ENCODE data around the gene MAP2K5.

DNA sequence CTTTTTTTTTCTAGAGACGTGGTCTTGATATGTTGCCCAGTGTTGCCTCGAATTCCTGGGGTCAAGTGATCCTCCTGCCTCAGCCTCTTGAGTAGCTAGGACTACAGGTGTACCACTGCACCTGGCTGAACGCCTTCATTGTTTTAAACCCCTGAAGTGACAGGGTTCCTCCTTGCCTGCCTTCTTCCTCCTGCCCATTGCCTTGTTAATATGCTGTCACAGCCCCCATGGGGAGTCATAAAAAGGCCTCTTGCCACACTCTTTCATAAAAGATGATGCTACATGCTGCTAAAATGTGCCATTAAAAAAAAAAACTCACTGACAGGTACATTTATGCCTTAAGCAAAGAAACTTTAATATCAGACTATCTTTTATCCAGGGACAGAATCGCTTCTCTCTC lies 166.0 kb downstream of the MAP2K5 start:
- no peak for TF ChIP-seq POLR2A (IDR thresholded peaks at IDR 0.05)
- TF ChIP-seq, protein P1, sequence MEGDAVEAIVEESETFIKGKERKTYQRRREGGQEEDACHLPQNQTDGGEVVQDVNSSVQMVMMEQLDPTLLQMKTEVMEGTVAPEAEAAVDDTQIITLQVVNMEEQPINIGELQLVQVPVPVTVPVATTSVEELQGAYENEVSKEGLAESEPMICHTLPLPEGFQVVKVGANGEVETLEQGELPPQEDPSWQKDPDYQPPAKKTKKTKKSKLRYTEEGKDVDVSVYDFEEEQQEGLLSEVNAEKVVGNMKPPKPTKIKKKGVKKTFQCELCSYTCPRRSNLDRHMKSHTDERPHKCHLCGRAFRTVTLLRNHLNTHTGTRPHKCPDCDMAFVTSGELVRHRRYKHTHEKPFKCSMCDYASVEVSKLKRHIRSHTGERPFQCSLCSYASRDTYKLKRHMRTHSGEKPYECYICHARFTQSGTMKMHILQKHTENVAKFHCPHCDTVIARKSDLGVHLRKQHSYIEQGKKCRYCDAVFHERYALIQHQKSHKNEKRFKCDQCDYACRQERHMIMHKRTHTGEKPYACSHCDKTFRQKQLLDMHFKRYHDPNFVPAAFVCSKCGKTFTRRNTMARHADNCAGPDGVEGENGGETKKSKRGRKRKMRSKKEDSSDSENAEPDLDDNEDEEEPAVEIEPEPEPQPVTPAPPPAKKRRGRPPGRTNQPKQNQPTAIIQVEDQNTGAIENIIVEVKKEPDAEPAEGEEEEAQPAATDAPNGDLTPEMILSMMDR (IDR thresholded peaks at IDR 0.05): no peak

Data from uterus (tissue), 2 donors.